GM23338 (cell line): ENCODE measurements around the gene DHX40. TPM values are rescaled to one million over a fixed set of nuclear protein-coding genes. Genes with fewer than 3 reads are reported as not detected.

Experiments used
- ATAC-seq: fragments of 200-7000 bp; cut with Tn5 transposase; 3 replicates; pipeline ENCODE4 v1.9.1; 2020
- DNase-seq: peaks from one replicate; pipeline ENCODE4 v3.0.0-alpha.2; 2015; ENCODE audit warnings: low spot score
- H2AFZ ChIP-seq: fragments of 200-600 bp; sonication (generic); 2 replicates; pipeline ENCODE4 v1.8.0; 2016; ENCODE audit warnings: antibody characterized with exemption, mild to moderate bottlenecking, moderate library complexity
- H3F3A ChIP-seq: fragments of 200-600 bp; sonication (generic); replicated peaks from 2 replicates; pipeline ENCODE4 v1.8.0; 2017; ENCODE audit warnings: antibody characterized with exemption, mixed run types, low read depth
- H3K27ac ChIP-seq: fragments of 200-600 bp; sonication (generic); 2 replicates; pipeline ENCODE4 v1.6.1; 2016; ENCODE audit warnings: low read depth
- H3K27me3 ChIP-seq: fragments of 200-600 bp; sonication (generic); 2 replicates; pipeline ENCODE4 v1.8.0; 2016; ENCODE audit warnings: mild to moderate bottlenecking, mixed run types, moderate library complexity; ENCODE audit not compliant: insufficient read depth
- H3K36me3 ChIP-seq: fragments of 200-600 bp; sonication (generic); 2 replicates; pipeline ENCODE4 v1.8.0; 2016; ENCODE audit warnings: mild to moderate bottlenecking; ENCODE audit not compliant: insufficient read depth
- H3K4me1 ChIP-seq: fragments of 200-600 bp; sonication (generic); 2 replicates; pipeline ENCODE4 v1.8.0; 2016; ENCODE audit warnings: mild to moderate bottlenecking, moderate library complexity; ENCODE audit not compliant: insufficient read depth
- H3K4me2 ChIP-seq: fragments of 200-600 bp; sonication (generic); 2 replicates; pipeline ENCODE4 v1.7.1; 2017; ENCODE audit warnings: mixed run types
- H3K4me3 ChIP-seq: fragments of 200-600 bp; sonication (generic); 2 replicates; pipeline ENCODE4 v1.6.1; 2016; ENCODE audit warnings: mixed run types
- H3K79me2 ChIP-seq: fragments of 200-600 bp; sonication (generic); replicated peaks from 2 replicates; pipeline ENCODE4 v1.8.0; 2017; ENCODE audit warnings: mild to moderate bottlenecking; ENCODE audit not compliant: insufficient read depth
- H3K9me2 ChIP-seq: fragments of 200-600 bp; sonication (generic); 2 replicates; pipeline ENCODE4 v1.8.0; 2017; ENCODE audit not compliant: insufficient read depth
- H4K20me1 ChIP-seq: fragments of 200-600 bp; sonication (generic); replicated peaks from 2 replicates; pipeline ENCODE4 v1.8.0; 2017; ENCODE audit warnings: mild to moderate bottlenecking; ENCODE audit not compliant: insufficient read depth
- H3K27ac Mint-ChIP-seq: 2 replicates; pipeline ENCODE4 v1.8.0; 2020; ENCODE audit warnings: inconsistent platforms, mild to moderate bottlenecking, moderate library complexity, mixed read lengths
- H3K27me3 Mint-ChIP-seq: 3 replicates; pipeline ENCODE4 v1.8.0; 2022; ENCODE audit warnings: low read depth, mild to moderate bottlenecking, moderate library complexity, mixed read lengths, inconsistent platforms; ENCODE audit not compliant: insufficient read depth, poor library complexity
- H3K36me3 Mint-ChIP-seq: 3 replicates; pipeline ENCODE4 v1.8.0; 2021; ENCODE audit warnings: low read depth, mild to moderate bottlenecking, inconsistent platforms, moderate library complexity, mixed read lengths
- H3K4me1 Mint-ChIP-seq: 3 replicates; pipeline ENCODE4 v1.8.0; 2020; ENCODE audit warnings: mild to moderate bottlenecking, inconsistent platforms, mixed read lengths
- H3K4me3 Mint-ChIP-seq: 3 replicates; pipeline ENCODE4 v1.8.0; 2021; ENCODE audit warnings: moderate library complexity, mild to moderate bottlenecking, inconsistent platforms, mixed read lengths
- H3K9me3 Mint-ChIP-seq: 3 replicates; pipeline ENCODE4 v1.8.0; 2020; ENCODE audit warnings: moderate library complexity, mild to moderate bottlenecking, inconsistent platforms, mixed read lengths
- CREB1 ChIP-seq: fragments of 250-450 bp; sonication (Bioruptor Pico); IDR thresholded peaks from 2 replicates; pipeline ENCODE4 v1.5.0; 2020; ENCODE audit warnings: low read depth, mild to moderate bottlenecking, moderate library complexity
- CTCF ChIP-seq, 2 experiments: fragments of 200-600 bp in 1 of 2; sonication (generic) in 1 of 2; conservative IDR thresholded peaks; 2 replicates each; pipeline versions ENCODE4 v1.5.1 to v1.6.1; 2016 to 2017; ENCODE audit warnings: antibody characterized with exemption in 2 of 2, low read depth in 2 of 2, mild to moderate bottlenecking in 2 of 2, moderate library complexity in 1 of 2
- EZH2 ChIP-seq: fragments of 200-600 bp; sonication (generic); IDR thresholded peaks from one replicate; pipeline ENCODE4 v1.8.0; 2017; ENCODE audit warnings: antibody characterized with exemption, mild to moderate bottlenecking, low read depth; ENCODE audit not compliant: unreplicated experiment
- EZH2phosphoT487 ChIP-seq: fragments of 200-600 bp; sonication (generic); IDR thresholded peaks from one replicate; pipeline ENCODE4 v1.8.1; 2018; ENCODE audit warnings: antibody characterized with exemption; ENCODE audit not compliant: unreplicated experiment
- JUNB ChIP-seq: IDR thresholded peaks from one replicate; pipeline ENCODE4 v1.6.1; 2016; ENCODE audit warnings: antibody characterized with exemption; ENCODE audit not compliant: unreplicated experiment
- NANOG ChIP-seq: IDR thresholded peaks from 2 replicates; pipeline ENCODE4 v1.6.1; 2016; ENCODE audit warnings: antibody characterized with exemption, borderline replicate concordance
- POLR2AphosphoS5 ChIP-seq: IDR thresholded peaks from 2 replicates; pipeline ENCODE4 v1.6.1; 2016; ENCODE audit warnings: antibody characterized with exemption, low read depth
- REST ChIP-seq: IDR thresholded peaks from one replicate; pipeline ENCODE4 v1.6.1; 2018; ENCODE audit warnings: antibody characterized with exemption; ENCODE audit not compliant: unreplicated experiment
- STAT1 ChIP-seq: IDR thresholded peaks from one replicate; pipeline ENCODE4 v1.6.1; 2016; ENCODE audit warnings: antibody characterized with exemption; ENCODE audit not compliant: unreplicated experiment
- ZNF114 ChIP-seq: fragments of 250-450 bp; sonication (Bioruptor Pico); IDR thresholded peaks from 2 replicates; pipeline ENCODE4 v1.5.0; 2020; ENCODE audit warnings: mild to moderate bottlenecking, moderate library complexity
- ZNF331 ChIP-seq: fragments of 250-450 bp; sonication (Bioruptor Pico); IDR thresholded peaks from 2 replicates; pipeline ENCODE4 v1.5.0; 2020; ENCODE audit warnings: low read depth, mild to moderate bottlenecking, moderate library complexity
- polyA plus RNA-seq: library from polyadenylated mRNA; unstranded; fragments of >200 nt; fragmentation: Nextera tagmentation; extraction: Ambion mirVana; gene quantifications from 2 replicates; pipeline ENCODE4 v1.2.1, GENCODE V29; 2016
- total RNA-seq: library from RNA; depleted of rRNA; stranded (reverse); fragments of >200 nt; shearing (Covaris generic); gene quantifications from 2 replicates; pipeline ENCODE4 v1.2.3, GENCODE V29; 2014
- TF ChIP-seq, protein P1 (sequence below): IDR thresholded peaks from 2 replicates; pipeline ENCODE4 v1.6.1; 2016; ENCODE audit warnings: antibody characterized with exemption
- TF ChIP-seq, protein P2 (sequence below): fragments of 250-450 bp; sonication (Bioruptor Pico); IDR thresholded peaks from 2 replicates; pipeline ENCODE4 v1.5.0; 2020; ENCODE audit warnings: mild to moderate bottlenecking, moderate library complexity

DHX40 gene
- total and polyA plus RNA-seq, 2 experiments from 2014 or later: 14.5 to 38.2 TPM

DNA sequence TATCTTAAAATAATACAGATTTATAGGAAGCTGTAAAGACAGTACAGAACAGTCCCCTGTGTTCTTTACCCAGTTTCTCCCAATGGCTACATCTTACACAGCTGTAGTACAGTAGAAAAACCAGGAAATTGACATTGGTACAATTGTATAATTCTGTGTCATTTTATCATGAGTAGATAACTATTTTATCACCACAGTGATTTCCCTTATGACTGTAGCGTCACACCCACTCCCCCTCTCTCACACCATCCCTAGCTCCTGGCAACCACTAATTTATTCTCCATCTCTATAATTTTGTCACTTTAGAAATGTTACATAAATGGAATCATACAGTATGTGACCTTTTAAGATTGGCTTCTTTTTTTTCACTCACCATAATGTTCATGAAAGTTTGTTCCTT, 85.2 kb downstream of the DHX40 start:
- Histone ChIP-seq H4K20me1 (peaks cover 7% of the 10 kb centered on the region; the same call in 1 of the 2 replicates), H3K36me3 (peaks cover 46% of the 10 kb centered on the region; the same call in 1 of the 2 replicates)

More for the DNA sequence above, 85.2 kb downstream of the DHX40 start:
- ATAC-seq (no peak), DNase-seq (no peak)
- peaks cover 42% of the 10 kb centered on the region for H3K79me2 ChIP-seq
- Mint-ChIP-seq H3K4me3 (no peak overlapping the region), H3K27me3 (no peaks in the 10 kb centered on the region), H3K36me3 (peaks cover 82% of the 10 kb centered on the region), H3K4me1 (no peaks in the 10 kb centered on the region), H3K9me3 (no peaks in the 10 kb centered on the region), H3K27ac (no peak overlapping the region)
- no peak overlapping the region for H3K27ac ChIP-seq
- H3K9me2 ChIP-seq: no peaks in the 10 kb centered on the region
- H3K4me1 ChIP-seq: no peaks in the 10 kb centered on the region
- no peak overlapping the region for H2AFZ ChIP-seq
- TF ChIP-seq ZNF114 (CRISPR knock-in tag) (no peak), CREB1 (no peak), EZH2 (no peak), JUNB (no peak), CTCF (conservative IDR thresholded peaks at IDR 0.05; ENCODE audit: low read depth in 2 of 2) (no peak), POLR2AphosphoS5 (no peak), EZH2phosphoT487 (no peak), STAT1 (no peak), REST (no peak), ZNF331 (CRISPR knock-in tag) (no peak), NANOG (no peak)
- TF ChIP-seq, protein P1, sequence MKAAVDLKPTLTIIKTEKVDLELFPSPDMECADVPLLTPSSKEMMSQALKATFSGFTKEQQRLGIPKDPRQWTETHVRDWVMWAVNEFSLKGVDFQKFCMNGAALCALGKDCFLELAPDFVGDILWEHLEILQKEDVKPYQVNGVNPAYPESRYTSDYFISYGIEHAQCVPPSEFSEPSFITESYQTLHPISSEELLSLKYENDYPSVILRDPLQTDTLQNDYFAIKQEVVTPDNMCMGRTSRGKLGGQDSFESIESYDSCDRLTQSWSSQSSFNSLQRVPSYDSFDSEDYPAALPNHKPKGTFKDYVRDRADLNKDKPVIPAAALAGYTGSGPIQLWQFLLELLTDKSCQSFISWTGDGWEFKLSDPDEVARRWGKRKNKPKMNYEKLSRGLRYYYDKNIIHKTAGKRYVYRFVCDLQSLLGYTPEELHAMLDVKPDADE: no peak
- TF ChIP-seq, protein P2, sequence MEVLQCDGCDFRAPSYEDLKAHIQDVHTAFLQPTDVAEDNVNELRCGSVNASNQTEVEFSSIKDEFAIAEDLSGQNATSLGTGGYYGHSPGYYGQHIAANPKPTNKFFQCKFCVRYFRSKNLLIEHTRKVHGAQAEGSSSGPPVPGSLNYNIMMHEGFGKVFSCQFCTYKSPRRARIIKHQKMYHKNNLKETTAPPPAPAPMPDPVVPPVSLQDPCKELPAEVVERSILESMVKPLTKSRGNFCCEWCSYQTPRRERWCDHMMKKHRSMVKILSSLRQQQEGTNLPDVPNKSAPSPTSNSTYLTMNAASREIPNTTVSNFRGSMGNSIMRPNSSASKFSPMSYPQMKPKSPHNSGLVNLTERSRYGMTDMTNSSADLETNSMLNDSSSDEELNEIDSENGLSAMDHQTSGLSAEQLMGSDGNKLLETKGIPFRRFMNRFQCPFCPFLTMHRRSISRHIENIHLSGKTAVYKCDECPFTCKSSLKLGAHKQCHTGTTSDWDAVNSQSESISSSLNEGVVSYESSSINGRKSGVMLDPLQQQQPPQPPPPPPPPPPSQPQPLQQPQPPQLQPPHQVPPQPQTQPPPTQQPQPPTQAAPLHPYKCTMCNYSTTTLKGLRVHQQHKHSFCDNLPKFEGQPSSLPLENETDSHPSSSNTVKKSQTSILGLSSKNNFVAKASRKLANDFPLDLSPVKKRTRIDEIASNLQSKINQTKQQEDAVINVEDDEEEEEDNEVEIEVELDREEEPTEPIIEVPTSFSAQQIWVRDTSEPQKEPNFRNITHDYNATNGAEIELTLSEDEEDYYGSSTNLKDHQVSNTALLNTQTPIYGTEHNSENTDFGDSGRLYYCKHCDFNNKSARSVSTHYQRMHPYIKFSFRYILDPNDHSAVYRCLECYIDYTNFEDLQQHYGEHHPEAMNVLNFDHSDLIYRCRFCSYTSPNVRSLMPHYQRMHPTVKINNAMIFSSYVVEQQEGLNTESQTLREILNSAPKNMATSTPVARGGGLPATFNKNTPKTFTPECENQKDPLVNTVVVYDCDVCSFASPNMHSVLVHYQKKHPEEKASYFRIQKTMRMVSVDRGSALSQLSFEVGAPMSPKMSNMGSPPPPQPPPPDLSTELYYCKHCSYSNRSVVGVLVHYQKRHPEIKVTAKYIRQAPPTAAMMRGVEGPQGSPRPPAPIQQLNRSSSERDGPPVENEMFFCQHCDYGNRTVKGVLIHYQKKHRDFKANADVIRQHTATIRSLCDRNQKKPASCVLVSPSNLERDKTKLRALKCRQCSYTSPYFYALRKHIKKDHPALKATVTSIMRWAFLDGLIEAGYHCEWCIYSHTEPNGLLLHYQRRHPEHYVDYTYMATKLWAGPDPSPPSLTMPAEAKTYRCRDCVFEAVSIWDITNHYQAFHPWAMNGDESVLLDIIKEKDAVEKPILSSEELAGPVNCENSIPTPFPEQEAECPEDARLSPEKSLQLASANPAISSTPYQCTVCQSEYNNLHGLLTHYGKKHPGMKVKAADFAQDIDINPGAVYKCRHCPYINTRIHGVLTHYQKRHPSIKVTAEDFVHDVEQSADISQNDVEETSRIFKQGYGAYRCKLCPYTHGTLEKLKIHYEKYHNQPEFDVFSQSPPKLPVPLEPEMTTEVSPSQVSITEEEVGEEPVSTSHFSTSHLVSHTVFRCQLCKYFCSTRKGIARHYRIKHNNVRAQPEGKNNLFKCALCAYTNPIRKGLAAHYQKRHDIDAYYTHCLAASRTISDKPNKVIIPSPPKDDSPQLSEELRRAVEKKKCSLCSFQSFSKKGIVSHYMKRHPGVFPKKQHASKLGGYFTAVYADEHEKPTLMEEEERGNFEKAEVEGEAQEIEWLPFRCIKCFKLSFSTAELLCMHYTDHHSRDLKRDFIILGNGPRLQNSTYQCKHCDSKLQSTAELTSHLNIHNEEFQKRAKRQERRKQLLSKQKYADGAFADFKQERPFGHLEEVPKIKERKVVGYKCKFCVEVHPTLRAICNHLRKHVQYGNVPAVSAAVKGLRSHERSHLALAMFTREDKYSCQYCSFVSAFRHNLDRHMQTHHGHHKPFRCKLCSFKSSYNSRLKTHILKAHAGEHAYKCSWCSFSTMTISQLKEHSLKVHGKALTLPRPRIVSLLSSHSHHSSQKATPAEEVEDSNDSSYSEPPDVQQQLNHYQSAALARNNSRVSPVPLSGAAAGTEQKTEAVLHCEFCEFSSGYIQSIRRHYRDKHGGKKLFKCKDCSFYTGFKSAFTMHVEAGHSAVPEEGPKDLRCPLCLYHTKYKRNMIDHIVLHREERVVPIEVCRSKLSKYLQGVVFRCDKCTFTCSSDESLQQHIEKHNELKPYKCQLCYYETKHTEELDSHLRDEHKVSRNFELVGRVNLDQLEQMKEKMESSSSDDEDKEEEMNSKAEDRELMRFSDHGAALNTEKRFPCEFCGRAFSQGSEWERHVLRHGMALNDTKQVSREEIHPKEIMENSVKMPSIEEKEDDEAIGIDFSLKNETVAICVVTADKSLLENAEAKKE (CRISPR knock-in tag): no peak
- no peaks in the 10 kb centered on the region for H3F3A ChIP-seq
- H3K27me3 ChIP-seq: no peaks in the 10 kb centered on the region
- no peak overlapping the region for H3K4me3 ChIP-seq
- no peak overlapping the region for H3K4me2 ChIP-seq
